Astrocyte of the cerebellum (primary cell): ENCODE data around the gene GRWD1.

ENCODE experiments used
- DNase-seq: peaks from one replicate; pipeline ENCODE4 v3.0.0-alpha.2; 2011; ENCODE audit warnings: low read depth
- H3K4me3 ChIP-seq: 2 replicates; pipeline ENCODE4 v1.5.1; 2011; ENCODE audit warnings: mild to moderate bottlenecking, low read depth, low read length, moderate library complexity
- CTCF ChIP-seq: IDR thresholded peaks from 2 replicates; pipeline ENCODE4 v1.5.1; 2012; ENCODE audit warnings: low read length, low read depth, moderate library complexity, mild to moderate bottlenecking; ENCODE audit errors: missing control alignments
- in situ Hi-C: cut with HindIII; loops from 2 replicates; pipeline ENCODE4 v1.10.0; 2017; ENCODE audit warnings: low sequenced_read_pairs

GRWD1 gene

GRCh38 chr19:48446579-48446978 lies 796 bp downstream of the GRWD1 start:
- H3K4me3 ChIP-seq: peak overlapping the region; percentile 100
- TF ChIP-seq CTCF: no peak
- in situ Hi-C loops: no loop called here
- DNase-seq: no peak

GRCh38 chr19:48448563-48448962 lies 2.8 kb downstream of the GRWD1 start:
- no peak overlapping the region for H3K4me3 ChIP-seq
- no peak for DNase-seq
- no peak for TF ChIP-seq CTCF
- in situ Hi-C loops: no loop called here

GRCh38 chr19:48450441-48450840 lies 4.7 kb downstream of the GRWD1 start:
- no peak for TF ChIP-seq CTCF
- no peak for DNase-seq
- in situ Hi-C loops: no loop called here
- no peak overlapping the region for H3K4me3 ChIP-seq

GRCh38 chr19:48450863-48451262 lies 5.1 kb downstream of the GRWD1 start:
- no peak overlapping the region for H3K4me3 ChIP-seq
- in situ Hi-C loops: no loop called here

GRCh38 chr19:48451624-48452023 lies 5.8 kb downstream of the GRWD1 start:
- in situ Hi-C loops: no loop called here
- no peak for TF ChIP-seq CTCF
- no peak for DNase-seq

More at GRCh38 chr19:48450863-48451262, 5.1 kb downstream of the GRWD1 start:
- no peak for TF ChIP-seq CTCF
- no peak for DNase-seq

GRCh38 chr19:48452289-48453190 lies 6.8 kb downstream of the GRWD1 start:
- H3K4me3 ChIP-seq: no peak overlapping the region
- in situ Hi-C loops: no loop called here
- TF ChIP-seq CTCF: no peak
- no peak for DNase-seq

More at GRCh38 chr19:48451624-48452023, 5.8 kb downstream of the GRWD1 start:
- no peak overlapping the region for H3K4me3 ChIP-seq
